ENCODE measurements around the gene VWA1.
"Not testable (repeated sequence)": the region's sequence is repeated elsewhere in the genome, so short reads cannot be mapped to it uniquely, and the experiment has no call there.

GRCh38 chr1:1417396-1417795, 18.1 kb upstream of the VWA1 start:
- not testable (repeated sequence) for TF ChIP-seq CTCF, POLR2A, POLR2AphosphoS5 (IDR thresholded peaks at IDR 0.05)

All from breast epithelium (tissue), 3 donors.